K562 (cell line): Measurements from ENCODE around the gene KDM4C.

Source experiments
- CREB1 ChIP-seq, 2 experiments: sonication (generic) in 1 of 2; formaldehyde crosslinking in 1 of 2; IDR thresholded peaks; 2 replicates each; pipeline versions ENCODE4 v1.6.1 to v1.8.0; 2012 to 2022; ENCODE audit warnings: inconsistent platforms in 1 of 2, mild to moderate bottlenecking in 1 of 2, missing genetic modification reagents in 1 of 2, moderate library complexity in 1 of 2
- EP300 ChIP-seq: IDR thresholded peaks from 2 replicates; pipeline ENCODE4 v1.6.1; 2012; ENCODE audit warnings: low read length, improper control_type of control experiment
- EZH2 ChIP-seq: IDR thresholded peaks from 2 replicates; pipeline ENCODE4 v1.6.1; 2012; ENCODE audit warnings: low read depth, mild to moderate bottlenecking, inconsistent platforms, low read length, borderline replicate concordance
- FOXM1 ChIP-seq, 2 experiments: fragments of 450-650 bp in 1 of 2; sonication (generic) in 1 of 2; formaldehyde crosslinking in 1 of 2; IDR thresholded peaks; 2 replicates each; pipeline versions ENCODE4 v1.6.1 to v1.9.0; 2017 to 2022; ENCODE audit warnings: low read depth in 2 of 2, mild to moderate bottlenecking in 2 of 2, missing genetic modification reagents in 1 of 2, moderate library complexity in 1 of 2
- JUN ChIP-seq, 2 experiments: sonication (generic) in 1 of 2; formaldehyde crosslinking in 1 of 2; IDR thresholded peaks; 2 replicates each; pipeline versions ENCODE4 v1.6.1 to v1.8.0; 2012 to 2022; ENCODE audit warnings: borderline replicate concordance in 2 of 2, mild to moderate bottlenecking in 2 of 2, improper control_type of control experiment in 1 of 2, low read depth in 1 of 2, low read length in 1 of 2, missing genetic modification reagents in 1 of 2
- MAZ ChIP-seq, 2 experiments: fragments of 450-650 bp in 1 of 2; sonication (generic) in 1 of 2; formaldehyde crosslinking; IDR thresholded peaks in 1 of 2; conservative IDR thresholded peaks in 1 of 2; 2 replicates each; pipeline versions ENCODE4 v1.4.0 to v1.5.0; 2020; ENCODE audit warnings: mild to moderate bottlenecking in 1 of 2, missing genetic modification reagents in 1 of 2
- PHTF2 ChIP-seq: fragments of 250-450 bp; sonication (Bioruptor Pico); IDR thresholded peaks from 2 replicates; pipeline ENCODE4 v1.5.0; 2021; ENCODE audit warnings: mild to moderate bottlenecking
- POLR3G ChIP-seq: IDR thresholded peaks from 2 replicates; pipeline ENCODE4 v1.6.1; 2011; ENCODE audit not compliant: insufficient read length, insufficient replicate concordance; ENCODE audit errors: extremely low read depth
- RFX5 ChIP-seq: IDR thresholded peaks from 2 replicates; pipeline ENCODE4 v1.6.1; 2011; ENCODE audit warnings: low read depth, mild to moderate bottlenecking, improper control_type of control experiment, low read length
- SP2 ChIP-seq: IDR thresholded peaks from 2 replicates; pipeline ENCODE4 v1.6.1; 2011; ENCODE audit warnings: mild to moderate bottlenecking, low read depth, low read length, moderate library complexity; ENCODE audit not compliant: poor library complexity, severe bottlenecking; ENCODE audit errors: extremely low read depth
- ZKSCAN8 ChIP-seq: fragments of 200-800 bp; sonication (Bioruptor generic); IDR thresholded peaks from 2 replicates; pipeline ENCODE4 v1.6.1; 2016; ENCODE audit warnings: missing genetic modification characterization, missing compliant biosample characterization
- ZNF780A ChIP-seq: fragments of 250-450 bp; sonication (Bioruptor Pico); IDR thresholded peaks from 2 replicates; pipeline ENCODE4 v1.5.0; 2021; ENCODE audit warnings: mild to moderate bottlenecking
- TF ChIP-seq, protein P1 (sequence below), 3 experiments: IDR thresholded peaks in 2 of 3; conservative IDR thresholded peaks in 1 of 3; 2 replicates each; pipeline ENCODE4 v1.5.1; 2011 to 2012; ENCODE audit warnings: low read length in 3 of 3, mild to moderate bottlenecking in 3 of 3, control low read depth in 2 of 3, improper control_type of control experiment in 1 of 3, inconsistent platforms in 1 of 3, low read depth in 1 of 3, mixed read lengths in 1 of 3, moderate library complexity in 1 of 3; ENCODE audit not compliant: insufficient read depth in 2 of 3

- TF ChIP-seq JUN (IDR thresholded peaks at IDR 0.05; ENCODE audit: borderline replicate concordance, low read depth, low read length) (no peak), JUN (CRISPR knock-in tag; IDR thresholded peaks at IDR 0.05; ENCODE audit: borderline replicate concordance) (no peak), PHTF2 (no peak), CREB1 (IDR thresholded peaks at IDR 0.05) (no peak), CREB1 (CRISPR knock-in tag; IDR thresholded peaks at IDR 0.05) (no peak), RFX5 (no peak), ZNF780A (CRISPR knock-in tag) (no peak), POLR3G (no peak), FOXM1 (IDR thresholded peaks at IDR 0.05; ENCODE audit: low read depth) (no peak), FOXM1 (CRISPR knock-in tag; IDR thresholded peaks at IDR 0.05; ENCODE audit: low read depth) (no peak), EZH2 (no peak), EP300 (no peak), SP2 (no peak), ZKSCAN8 (no peak), MAZ (CRISPR knock-in tag; conservative IDR thresholded peaks at IDR 0.05 in 1 of 2, IDR thresholded peaks at IDR 0.05 in 1 of 2) (no peak)
- TF ChIP-seq, protein P1, sequence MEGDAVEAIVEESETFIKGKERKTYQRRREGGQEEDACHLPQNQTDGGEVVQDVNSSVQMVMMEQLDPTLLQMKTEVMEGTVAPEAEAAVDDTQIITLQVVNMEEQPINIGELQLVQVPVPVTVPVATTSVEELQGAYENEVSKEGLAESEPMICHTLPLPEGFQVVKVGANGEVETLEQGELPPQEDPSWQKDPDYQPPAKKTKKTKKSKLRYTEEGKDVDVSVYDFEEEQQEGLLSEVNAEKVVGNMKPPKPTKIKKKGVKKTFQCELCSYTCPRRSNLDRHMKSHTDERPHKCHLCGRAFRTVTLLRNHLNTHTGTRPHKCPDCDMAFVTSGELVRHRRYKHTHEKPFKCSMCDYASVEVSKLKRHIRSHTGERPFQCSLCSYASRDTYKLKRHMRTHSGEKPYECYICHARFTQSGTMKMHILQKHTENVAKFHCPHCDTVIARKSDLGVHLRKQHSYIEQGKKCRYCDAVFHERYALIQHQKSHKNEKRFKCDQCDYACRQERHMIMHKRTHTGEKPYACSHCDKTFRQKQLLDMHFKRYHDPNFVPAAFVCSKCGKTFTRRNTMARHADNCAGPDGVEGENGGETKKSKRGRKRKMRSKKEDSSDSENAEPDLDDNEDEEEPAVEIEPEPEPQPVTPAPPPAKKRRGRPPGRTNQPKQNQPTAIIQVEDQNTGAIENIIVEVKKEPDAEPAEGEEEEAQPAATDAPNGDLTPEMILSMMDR (IDR thresholded peaks at IDR 0.05 in 2 of 3, conservative IDR thresholded peaks at IDR 0.05 in 1 of 3; ENCODE audit: insufficient read depth in 2 of 3, low read depth in 1 of 3, low read length in 3 of 3) = no peak
Observed at GRCh38 chr9:6959270-6960000, 201.7 kb downstream of the KDM4C start.
